ENCODE results near the gene SUGP2.
"Not testable (repeated sequence)": the region's sequence is repeated elsewhere in the genome, so short reads cannot be mapped to it uniquely, and the experiment has no call there.

SUGP2 gene

GRCh38 chr19:19031891-19032290 lies 1.4 kb downstream of the SUGP2 start:
- no peak for DNase-seq

DNA sequence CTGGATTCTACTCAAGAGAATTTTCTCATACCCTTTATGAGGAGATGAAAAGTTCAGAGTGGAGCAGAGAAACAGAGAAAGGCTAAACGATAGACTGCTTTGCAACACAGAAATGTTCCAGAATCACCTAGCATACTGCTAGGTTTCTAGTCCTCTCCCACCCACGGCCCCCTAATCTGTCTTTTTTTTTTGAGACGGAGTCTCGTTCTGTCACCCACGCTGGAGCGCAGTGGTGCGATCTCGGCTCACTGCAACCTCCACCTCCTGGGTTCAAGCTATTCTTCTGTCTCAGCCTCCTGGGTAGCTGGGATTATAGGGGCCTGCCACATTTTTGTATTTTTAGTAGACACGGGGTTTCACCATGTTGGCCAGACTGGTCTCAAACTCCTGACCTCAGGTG lies 4.8 kb downstream of the SUGP2 start:
- no peak for DNase-seq

- DNase-seq: no peak
These were observed 6.1 kb downstream of the SUGP2 start for GRCh38 chr19:19027228-19027627.

GRCh38 chr19:19026299-19026971 lies 6.9 kb downstream of the SUGP2 start:
- no peak for DNase-seq

DNA sequence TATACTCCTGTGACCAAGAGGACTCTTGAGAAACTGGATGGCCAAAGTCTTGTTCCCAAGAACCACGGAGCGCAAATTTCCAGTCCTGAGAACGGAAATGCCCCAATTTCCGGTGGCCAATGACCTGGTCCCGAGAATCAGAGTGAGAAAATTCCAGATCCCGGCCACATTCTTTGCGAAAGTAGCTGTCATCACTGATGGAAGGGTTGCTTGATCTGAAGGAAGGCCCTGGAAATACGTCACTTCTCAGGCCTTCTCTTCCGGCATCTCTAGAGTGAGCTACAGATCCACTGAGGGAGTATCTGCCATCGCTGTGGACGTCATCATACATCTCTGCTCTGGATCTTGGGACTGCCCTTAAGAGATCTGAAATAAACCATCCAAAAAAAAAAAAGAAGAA lies 7.5 kb downstream of the SUGP2 start:
- no peak for DNase-seq

DNA sequence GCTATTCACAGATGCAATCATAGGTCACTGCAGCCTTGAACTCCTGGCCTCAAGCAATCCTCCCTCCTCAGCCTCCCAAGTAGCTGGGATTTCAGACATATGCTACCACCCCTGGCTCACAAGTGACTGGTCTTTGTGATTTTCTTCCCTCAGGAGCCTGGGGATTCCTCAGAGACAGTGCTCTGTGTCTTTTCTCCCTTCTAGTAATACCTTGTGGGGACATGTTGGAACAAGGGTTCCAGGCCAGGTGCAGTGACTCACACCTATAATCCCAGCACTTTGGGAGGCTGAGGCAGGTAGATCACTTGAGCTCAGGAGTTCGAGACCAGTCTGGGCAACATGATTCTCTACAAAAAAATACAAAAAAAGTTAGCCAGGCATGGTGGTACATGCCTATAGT lies 9.9 kb downstream of the SUGP2 start:
- not testable (repeated sequence) for DNase-seq

GRCh38 chr19:19022380-19022961 lies 10.8 kb downstream of the SUGP2 start:
- no peak for DNase-seq

- no peak for DNase-seq
These were observed 12.2 kb downstream of the SUGP2 start for GRCh38 chr19:19021115-19021514.

DNA sequence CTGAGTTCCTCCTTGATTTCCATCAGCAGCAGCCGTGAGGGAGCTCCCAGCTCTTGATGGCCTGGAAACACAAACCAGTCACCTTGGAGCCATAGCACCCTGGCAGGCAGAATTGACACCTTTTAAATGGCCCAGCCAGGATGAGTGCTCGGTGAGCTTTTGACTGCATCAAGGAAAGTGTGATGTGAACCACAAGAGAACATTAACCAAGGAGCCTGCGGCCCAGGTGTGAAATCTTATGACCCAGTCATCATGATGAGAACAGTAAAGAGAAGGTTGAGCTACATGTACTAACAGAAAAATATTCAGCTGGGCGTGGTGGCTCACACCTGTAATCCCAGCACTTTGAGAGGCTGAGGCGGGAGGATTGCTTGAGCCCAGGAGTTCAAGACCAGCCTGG lies 22.8 kb downstream of the SUGP2 start:
- DNase-seq: no peak

- DNase-seq: no peak
These were observed 23.4 kb downstream of the SUGP2 start for GRCh38 chr19:19009951-19010350.

- DNase-seq: no peak
These were observed 27.1 kb downstream of the SUGP2 start for GRCh38 chr19:19006213-19006612.

- DNase-seq: no peak
These were observed 29.2 kb downstream of the SUGP2 start for GRCh38 chr19:19004144-19004543.

GRCh38 chr19:18999896-19000620 lies 33.3 kb downstream of the SUGP2 start:
- no peak for DNase-seq

DNA sequence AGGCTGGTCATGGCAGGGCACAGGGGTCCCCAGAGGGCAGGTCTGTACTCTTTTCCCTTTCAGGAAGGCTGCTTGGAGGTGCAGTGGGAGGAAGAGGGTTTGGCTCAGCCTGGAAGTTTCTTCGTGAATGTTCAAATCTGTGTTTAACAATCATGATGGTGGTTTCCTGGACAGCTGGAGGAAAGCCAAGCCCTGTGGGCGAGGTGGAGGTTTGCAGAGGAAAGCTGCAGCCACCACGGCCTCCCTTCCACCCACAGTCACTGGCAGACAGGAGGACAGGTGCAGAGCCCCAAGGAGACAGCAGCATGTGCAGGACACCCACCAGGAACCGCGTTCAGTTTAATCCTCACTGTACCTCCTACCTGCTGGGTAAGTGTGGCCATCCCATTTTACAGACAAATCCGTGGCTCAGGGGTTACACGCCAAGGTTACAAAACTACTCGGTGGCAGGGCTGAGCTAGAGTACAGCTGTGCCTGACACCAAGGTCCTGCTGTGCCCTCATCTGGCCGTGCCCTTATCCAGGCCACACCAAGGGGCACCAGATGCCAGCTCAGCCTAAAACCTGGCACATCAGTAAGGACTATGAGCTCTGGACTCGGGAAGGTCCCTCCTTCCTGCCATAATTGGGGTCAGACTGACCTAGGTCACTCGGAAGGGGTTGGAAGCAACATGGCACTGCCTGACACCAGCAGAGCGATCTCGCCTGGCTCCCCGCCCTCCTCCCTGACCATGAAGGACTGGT lies 34.1 kb downstream of the SUGP2 start:
- DNase-seq: no peak

DNA sequence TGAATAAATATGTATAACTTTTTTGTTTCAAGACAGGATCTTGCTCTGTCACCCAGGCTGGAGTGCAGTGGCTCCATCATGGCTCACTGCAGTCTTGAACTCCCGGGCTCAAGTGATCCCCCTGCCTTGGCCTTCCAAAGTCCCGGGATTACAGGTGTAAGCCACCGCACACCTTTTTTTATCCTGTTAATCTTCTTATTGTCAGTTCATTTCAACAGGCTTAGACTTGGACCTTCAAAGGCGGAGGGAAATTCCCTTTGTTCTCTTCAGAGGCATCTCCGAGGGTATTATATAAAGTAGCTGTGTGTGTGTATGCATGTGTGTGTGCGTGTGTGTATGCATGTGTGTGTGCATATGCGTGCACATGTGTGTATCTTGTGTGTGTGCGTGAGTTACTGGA lies 35.0 kb downstream of the SUGP2 start:
- DNase-seq: no peak

DNA sequence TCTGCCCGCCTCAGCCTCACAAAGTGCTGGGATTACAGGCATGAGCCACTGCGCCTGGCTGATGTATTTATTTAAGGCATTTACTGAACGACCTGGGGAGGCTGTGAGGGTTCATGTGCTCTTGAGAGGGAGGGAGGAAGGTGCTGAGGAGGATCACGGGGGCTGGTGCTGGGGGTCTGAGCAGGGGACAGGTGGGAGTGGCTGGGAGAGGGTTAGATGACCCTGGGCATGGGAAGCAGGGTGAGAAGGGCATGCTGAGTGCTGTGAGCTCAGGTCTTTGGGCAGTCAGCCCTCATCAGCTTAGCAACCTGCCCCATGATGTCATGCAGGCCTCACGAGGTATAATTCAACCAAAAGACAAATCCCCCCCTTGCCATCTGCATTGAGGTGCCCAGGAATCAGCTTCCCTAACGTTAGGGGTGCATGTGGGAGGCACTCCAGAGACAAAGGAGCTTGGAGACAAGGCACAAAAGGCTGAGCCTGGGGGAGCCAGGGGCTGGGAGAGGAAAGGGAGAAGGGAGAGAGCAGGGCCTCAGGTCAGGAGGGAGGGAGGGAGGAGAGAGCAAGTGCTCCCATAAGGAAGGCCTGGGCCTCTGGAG lies 36.4 kb downstream of the SUGP2 start:
- DNase-seq: no peak

DNA sequence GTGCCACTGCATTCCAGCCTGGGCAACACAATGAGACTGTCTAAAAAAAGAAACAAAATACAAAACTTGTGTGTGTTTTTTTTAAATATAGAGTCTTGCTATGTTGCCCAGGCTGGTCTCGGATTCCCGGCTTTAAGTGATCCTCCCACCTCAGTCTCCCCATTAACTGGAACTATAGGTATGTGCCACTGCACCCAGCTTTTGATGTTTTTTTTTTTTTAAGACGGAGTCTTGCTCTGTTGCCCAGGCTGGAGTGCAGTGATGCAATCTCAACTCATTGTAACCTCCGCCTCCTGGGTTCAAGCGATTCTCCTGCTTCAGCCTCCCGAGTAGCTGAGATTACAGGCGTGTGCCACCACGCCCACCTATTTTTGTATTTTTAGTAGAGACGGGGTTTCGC lies 37.0 kb downstream of the SUGP2 start:
- DNase-seq: no peak

DNA sequence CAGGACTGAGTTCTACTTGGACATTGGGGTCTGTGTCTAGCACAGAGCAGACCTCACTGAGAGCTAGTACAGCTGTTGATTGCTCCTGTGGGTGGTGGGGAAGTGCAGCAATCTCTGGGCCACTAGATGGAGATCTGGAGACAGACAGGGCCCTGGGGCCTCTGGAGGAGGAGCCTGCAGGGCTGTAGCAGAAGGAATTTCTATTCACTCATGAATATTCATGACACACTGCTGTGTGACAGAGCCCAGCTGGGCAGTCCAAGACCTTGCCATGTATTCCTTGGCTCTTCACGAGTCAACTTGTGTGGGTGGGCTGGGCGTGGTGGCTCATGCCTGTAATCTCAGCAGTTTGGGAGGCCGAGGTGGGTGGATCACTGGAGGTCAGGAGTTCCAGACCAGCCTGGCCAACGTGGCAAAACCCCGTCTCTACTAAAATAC lies 37.5 kb downstream of the SUGP2 start:
- DNase-seq: peak; percentile 31

- DNase-seq: no peak
These were observed 40.2 kb downstream of the SUGP2 start for GRCh38 chr19:18993115-18993514.

- DNase-seq: no peak
These were observed 40.6 kb downstream of the SUGP2 start for GRCh38 chr19:18992696-18993095.

GRCh38 chr19:18991468-18991867 lies 41.8 kb downstream of the SUGP2 start:
- DNase-seq: no peak

- DNase-seq: no peak
These were observed 42.3 kb downstream of the SUGP2 start for GRCh38 chr19:18991006-18991405.

DNA sequence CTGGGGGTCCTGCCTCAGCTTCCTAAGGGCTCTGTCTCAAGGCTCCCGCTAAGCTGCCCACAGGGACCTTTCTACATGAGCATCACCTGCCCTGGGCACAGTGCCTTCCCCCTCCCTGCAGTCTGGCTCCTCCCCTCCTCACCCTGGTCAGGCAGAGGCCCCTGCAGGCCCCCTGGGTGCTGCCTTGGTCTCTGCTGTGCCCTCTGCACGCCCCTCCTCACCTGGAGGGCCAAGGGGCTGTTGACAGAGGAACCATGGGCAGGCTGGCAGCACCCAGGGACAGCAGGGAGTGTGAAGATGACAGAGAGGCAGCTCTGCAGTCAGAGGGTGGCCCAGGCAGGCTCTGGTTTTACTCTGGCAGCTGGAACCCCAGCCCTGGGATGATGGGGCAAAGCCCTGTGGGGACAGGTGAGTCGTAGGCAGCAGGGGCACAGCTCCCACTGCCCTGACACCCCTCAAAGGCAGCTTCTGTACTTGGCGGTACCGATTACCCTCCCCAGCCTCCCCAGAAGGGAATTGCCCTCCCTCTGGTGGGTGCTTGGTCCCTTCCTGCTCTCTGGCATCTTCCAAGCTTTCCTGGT lies 43.1 kb downstream of the SUGP2 start:
- DNase-seq: no peak
